HG03025 (cell line): ENCODE data around the gene DLG2.

Experiments used
- ATAC-seq: cut with Tn5 transposase; IDR thresholded peaks from one replicate; pipeline ENCODE4 v1.9.1; 2021; ENCODE audit warnings: mild to moderate bottlenecking, moderate library complexity; ENCODE audit not compliant: unreplicated experiment, low FRiP score

The DLG2 gene

GRCh38 chr11:83945976-83946375 is 1681.2 kb downstream of the DLG2 start:
- ATAC-seq: no peak

- no peak for ATAC-seq
Measured at GRCh38 chr11:83941050-83941449, 1686.1 kb downstream of the DLG2 start.

DNA sequence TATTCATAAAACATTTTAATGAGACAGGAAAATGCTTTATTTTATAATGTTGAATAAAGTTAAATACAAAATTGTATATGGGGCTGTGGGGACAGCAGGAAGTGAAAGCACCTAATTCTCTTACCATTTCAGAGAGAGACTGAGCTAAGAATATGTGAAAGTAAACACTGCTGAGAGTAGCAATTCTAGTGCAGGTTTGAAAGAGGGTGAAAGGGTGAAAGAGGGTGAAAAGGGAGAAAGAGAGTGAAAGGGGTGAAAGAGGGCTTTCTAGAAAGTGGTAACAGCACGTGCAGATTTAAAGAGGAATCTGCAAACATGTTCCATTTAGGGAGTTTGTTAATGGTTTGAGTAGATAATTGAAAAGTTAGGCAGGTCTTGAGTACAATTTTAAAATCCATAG is 1689.0 kb downstream of the DLG2 start:
- peak; percentile 88 for ATAC-seq

DNA sequence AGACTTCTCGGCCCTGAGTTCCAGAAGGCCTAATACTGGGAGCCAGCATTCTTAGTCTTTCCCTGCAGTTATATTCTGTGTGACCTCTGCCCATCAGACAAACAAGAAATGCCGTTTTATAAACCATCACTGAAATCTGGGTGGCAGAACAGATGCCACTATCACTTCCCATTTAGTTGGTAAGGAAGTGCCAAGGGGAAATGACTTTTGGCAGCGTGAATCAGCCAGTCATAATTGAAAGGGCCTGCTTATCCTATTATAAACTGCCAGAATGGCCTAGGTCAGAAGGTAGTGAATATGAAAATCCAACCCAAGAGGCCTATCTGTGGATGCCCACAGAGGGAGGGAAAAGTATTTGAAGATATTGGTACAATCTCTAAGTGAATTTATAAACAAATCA is 1694.1 kb downstream of the DLG2 start:
- no peak for ATAC-seq

DNA sequence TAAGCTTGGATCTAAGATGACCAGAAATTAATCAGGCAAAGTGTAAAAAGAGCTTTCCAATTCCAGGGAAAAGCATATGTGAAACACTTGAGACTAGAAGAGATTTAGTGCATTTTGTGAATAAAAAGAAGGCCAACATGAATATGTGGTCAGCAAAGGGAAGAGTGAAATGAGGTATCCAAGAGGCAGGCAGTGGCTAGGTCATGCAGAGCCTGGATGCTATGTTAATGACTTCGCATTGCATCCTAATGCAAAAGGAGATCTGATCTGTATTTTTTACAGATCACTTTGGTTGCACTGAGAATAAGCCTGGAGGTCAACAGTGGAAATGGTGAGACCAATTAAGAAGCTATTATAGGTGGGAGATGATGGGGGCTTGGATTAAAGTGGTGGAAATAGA is 1699.7 kb downstream of the DLG2 start:
- no peak for ATAC-seq

DNA sequence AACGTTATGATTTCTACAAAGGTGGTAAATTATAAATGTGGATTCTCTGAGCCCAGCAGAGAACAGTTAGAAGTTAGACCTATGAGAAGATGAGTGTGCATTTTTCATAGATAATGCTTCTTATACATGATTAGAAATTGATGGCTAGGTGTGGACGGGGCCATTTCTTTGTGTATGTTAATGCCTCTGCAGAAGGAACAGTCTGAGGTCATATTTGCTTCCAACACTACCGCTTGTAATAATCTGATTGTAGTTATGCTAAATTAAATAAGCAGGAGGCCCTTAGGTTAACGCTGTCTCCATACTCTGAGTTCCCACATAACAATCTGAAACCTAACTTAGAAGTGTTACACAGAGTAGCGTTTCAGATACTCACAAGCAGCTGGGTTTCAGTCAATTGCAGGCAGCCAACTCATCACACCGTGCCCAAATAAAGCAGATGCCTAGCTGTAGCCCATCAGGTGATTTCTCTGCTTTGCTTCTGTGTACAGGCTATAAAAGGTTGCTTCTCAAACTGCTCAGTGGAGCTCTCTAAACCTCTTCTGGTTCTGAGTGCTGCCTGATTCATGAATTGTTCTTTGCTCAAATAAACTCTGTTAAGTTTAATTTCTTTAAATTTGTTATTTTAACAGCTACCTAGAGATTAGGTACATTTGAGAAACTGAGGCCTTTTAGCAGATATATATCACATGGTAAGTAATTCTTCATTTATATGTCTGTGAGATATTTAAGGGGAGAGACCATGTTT is 1702.2 kb downstream of the DLG2 start:
- ATAC-seq: no peak

- ATAC-seq: no peak
Measured at GRCh38 chr11:83923961-83924360, 1703.2 kb downstream of the DLG2 start.

DNA sequence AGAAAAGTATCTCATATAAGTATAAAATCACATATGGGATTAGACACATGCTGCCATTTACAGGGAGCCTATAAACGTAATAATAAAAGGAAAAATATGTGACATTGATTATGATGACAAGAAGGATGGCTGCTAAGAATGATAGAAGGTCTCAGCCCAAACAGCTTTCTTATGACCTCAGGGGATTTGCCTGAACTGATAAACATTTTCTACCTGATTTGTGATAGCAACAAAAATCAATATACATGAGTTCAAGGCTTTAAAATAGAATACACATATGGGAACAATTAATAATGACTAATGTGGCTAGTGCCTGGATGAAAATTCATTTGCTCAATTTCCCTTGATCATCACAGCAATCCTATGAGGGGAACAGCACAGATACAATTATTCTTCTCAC is 1704.2 kb downstream of the DLG2 start:
- no peak for ATAC-seq

- no peak for ATAC-seq
Measured at GRCh38 chr11:83922318-83922717, 1704.8 kb downstream of the DLG2 start.

GRCh38 chr11:83921447-83922192 is 1705.5 kb downstream of the DLG2 start:
- no peak for ATAC-seq

DNA sequence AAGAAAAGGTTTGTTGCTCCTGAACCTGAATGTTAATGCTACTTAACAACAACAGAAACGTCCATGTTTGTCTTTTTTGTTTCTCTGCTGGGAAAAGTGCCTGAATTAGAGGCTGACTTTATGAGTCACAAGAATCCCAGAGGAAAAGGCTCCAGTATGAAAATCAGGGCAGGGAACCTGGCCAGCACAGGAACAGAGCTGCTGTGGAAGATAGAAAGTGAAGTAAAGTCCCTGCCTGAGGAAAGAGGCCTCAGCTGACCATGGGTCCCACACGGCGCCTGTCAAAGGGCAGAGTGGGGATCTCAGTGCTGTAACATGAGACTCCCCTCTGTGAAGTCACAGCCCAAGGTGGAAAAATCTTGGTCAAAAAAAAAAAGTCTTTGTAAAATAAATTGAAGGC is 1708.7 kb downstream of the DLG2 start:
- no peak for ATAC-seq

DNA sequence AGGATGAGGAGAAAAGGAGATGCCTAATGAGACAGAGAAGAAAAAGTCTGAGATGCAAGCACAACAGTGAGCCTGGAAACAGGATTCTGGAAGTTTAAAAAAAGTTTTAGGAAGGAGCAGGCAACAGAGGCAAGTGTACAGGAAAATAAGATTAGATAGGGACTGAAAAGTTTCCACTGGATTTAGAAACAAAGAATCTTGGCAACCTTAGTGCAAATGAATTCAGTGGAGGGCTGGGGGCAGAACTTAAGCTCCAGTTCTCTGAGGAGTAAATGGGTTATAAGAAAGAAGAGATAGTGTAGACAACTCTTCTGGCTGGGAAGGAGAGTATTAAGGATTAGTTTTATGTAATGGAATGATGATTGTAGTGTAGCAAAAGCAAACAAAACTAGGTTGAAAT is 1712.1 kb downstream of the DLG2 start:
- no peak for ATAC-seq

- ATAC-seq: no peak
Measured at GRCh38 chr11:83909579-83910534, 1717.3 kb downstream of the DLG2 start.

DNA sequence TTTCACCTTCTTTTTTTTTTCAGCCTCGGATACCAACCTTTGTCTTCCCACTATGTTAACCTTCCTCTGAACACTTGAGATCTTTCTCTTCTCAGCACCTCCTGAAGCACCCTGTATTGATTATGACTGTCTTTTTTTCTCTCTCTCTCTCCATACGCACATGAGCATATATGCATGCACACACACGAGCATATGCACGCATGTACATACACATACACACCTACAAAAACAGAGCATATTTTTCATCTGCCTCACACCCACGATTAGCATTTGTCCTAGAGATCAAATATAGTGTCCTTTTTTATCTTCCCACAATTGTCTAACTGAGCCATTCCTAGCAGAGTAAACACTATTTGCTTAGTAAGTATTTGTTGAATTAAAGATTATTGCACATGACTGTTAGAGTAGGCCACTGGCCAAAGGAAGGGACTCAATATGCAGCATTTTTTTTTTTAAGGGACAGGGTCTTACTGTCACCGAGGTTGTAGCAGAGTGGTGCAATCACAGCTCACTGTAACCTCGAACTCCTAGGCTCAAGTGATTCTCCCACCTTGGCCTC is 1718.8 kb downstream of the DLG2 start:
- ATAC-seq: no peak

DNA sequence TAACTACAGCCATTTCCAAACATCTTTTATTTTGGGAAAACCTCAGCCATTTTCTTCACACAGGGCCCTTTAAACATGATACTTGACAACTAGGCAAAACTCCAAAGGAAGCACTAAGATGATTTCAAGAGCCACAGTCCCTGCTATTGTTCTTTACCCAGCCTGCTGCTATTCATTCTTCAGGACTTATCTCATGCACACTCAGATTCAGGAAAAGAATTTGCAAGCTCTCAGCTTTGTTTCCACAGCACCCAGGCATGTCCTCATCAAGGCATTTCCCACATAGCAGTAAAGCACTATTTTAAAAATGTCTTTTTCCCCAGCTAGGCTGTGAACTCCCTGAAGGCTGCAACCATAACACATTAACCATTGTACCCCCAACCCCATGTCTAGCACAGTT is 1731.6 kb downstream of the DLG2 start:
- ATAC-seq: no peak

- no peak for ATAC-seq
Measured at GRCh38 chr11:83881428-83881827, 1745.7 kb downstream of the DLG2 start.

GRCh38 chr11:83871054-83871453 is 1756.1 kb downstream of the DLG2 start:
- ATAC-seq: no peak

GRCh38 chr11:83866655-83867054 is 1760.5 kb downstream of the DLG2 start:
- ATAC-seq: no peak

- ATAC-seq: no peak
Measured at GRCh38 chr11:83865636-83866461, 1761.3 kb downstream of the DLG2 start.
